HG03565 (cell line): ENCODE measurements around the gene IL2RG.

Source experiments
- ATAC-seq: cut with Tn5 transposase; IDR thresholded peaks from one replicate; pipeline ENCODE4 v1.9.1; 2021; ENCODE audit warnings: mild to moderate bottlenecking, moderate library complexity; ENCODE audit not compliant: unreplicated experiment

The IL2RG gene

DNA sequence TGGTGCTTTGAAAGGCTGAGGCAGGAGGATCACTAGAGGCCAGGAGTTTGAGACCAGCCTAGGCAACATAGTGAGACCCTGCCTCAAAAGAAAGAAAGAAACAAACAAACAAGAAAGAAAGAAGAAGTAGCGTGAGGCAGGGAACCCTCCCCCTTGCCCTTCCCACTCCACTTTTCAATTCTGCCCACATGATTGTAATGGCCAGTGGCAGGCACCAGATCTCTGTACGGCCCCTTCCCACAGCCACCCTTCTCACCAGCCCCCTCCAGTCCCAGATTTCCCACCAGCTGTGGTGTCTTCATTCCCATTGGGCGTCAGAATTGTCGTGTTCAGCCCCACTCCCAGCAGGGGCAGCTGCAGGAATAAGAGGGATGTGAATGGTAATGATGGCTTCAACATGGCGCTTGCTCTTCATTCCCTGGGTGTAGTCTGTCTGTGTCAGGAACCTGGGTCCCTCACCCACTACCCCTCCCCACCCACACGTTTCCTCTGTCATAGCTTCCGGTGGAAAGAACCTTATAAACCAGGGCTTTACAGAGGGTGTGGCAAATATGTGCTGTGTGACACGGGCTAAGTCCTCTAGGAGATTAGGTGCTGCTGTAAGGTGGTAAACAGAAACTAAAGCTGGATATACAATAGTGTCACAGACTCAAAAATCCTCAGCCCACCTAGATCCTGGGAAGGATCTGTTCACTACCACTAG is at the start of gene IL2RG:
TSS of gene IL2RG (minus strand) at position 437 of the 703 bp plus-strand sequence. CDS start at position 399, 38 bp downstream.
- peak; percentile 91 for ATAC-seq

DNA sequence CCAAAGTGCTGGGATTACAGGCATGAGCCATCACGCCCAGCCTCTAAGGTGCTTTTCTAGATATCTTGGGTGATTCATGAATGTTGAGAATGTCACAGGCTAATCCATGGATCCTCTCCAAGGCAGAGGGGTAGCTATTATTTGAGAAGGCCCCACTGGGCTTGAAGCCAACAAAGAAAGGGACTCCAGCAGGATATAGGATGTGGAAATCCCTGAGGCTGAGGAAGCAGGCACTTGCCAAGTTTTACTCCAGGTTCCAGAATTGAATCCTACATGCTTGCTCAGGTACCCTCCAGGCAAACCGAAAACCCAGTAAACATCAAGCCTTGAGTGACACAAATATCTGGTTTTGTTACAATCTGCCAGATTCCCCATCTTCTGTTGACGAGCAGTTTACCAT is 49.1 kb upstream of the IL2RG start:
- no peak for ATAC-seq

DNA sequence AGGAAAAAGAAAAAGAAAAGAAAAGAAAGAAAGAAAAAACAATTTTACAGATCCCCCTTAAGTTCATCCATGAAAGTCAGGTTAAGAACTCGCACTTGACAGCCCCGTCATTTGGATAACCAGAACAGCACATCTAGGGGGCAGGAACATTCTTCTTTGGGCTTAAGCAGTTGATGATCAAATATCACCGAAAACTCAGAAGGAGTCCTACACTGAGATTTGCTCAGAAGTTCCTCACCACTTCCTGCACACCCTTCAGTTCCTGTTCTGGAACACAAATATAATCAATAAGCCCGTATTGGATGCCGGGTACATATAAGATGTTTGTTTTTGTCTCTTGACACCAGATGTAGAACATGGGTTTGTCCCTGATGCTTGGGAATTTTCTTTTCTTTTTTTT is 48.0 kb upstream of the IL2RG start:
- ATAC-seq: no peak

DNA sequence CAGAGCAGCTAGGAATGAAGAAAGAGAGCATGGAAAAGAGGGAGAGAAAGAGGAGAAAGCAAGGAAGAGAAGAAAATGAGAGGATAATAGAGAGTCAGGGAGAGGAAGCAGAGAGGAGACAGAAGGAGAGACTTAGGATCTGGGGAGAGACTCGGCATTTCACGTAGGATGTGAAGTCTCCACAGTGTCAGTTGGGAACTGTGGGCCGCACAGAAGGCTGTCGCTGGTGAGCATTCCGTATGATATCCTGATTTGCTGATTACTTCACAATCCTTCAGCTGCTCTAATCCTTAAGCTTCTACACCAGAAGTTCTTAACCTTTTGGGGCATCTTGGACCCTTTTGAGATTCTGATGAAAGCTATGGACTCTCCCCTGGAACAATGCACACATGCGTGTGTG is 47.2 kb upstream of the IL2RG start:
- no peak for ATAC-seq

DNA sequence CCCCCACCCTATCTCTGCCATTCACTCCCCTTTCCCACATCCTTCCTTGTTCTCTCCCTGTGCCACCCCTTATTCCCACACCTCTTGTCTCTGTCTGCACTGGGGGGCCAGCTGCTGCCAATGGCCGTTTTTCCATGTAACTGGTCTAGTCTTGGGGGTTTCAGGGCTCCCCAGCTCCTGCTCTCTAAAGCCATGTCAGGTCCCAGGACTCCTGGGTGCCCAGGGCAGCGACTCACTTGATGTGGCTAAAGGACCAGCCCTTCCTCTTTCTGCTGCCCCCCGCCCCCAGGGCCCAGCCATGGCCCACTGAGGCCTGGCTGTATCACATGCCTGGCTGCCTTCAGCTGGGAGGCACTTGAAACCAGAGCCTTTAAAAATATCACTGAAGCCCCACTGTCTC is 43.3 kb upstream of the IL2RG start:
- no peak for ATAC-seq

DNA sequence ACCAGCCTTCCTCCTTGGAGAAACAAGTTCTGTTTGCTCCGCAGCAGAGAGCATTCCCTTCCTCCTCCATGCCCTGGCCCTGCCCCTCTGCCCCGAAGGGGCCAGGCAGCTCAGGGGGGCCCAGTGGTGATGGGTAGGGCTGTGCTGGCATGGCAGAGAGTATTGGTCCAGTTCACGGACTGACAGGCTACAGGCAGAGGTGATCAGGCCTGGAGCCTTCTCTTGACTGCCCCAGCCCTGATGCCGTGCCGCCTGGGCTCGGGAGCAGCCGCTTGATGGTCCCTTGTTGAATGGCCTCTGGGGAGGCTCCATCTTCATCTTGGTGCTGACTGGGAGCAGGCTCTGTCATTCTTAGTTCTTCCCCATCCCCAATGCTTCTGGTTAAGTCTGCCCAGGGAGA is 42.8 kb upstream of the IL2RG start:
- ATAC-seq: no peak

DNA sequence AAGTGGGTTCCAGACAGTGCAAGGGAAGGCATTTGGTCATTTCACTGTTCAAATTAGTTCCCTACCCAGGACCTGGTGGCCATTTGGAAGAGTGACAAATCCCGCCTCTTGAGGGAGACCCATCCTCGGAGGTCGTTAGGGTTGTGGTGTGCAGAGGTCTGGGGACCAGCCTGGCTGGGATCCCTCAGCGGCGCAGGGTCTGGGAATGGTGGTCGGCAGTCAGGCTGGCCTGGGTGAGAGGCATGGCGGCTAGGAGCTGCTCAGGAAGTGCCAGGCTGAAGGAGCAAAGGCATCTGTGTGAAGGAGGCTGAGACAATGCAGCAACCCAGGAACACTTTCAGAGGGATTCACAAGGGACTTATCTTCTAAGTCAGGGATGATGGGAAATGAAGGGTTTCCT is 40.0 kb upstream of the IL2RG start:
- ATAC-seq: no peak

DNA sequence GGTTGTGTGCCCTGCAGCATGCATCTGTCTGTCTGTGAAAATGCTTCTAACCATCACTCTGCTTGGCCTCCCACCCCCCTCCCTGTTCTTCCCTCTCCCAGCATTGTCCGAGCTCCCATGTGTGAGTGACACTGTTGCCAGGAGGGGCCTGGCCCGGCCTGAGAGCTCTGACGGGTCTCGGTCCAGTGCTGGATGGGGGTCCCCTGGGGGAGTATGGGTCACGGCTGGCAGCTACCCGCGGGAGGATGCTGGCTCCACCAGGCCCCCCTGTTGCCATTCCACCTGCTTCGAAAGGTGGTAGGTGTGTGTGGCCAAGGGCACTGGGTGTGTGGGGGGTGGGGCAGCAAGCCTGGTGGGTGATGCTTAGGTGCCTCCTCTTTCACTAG is 36.9 kb upstream of the IL2RG start:
- no peak for ATAC-seq

DNA sequence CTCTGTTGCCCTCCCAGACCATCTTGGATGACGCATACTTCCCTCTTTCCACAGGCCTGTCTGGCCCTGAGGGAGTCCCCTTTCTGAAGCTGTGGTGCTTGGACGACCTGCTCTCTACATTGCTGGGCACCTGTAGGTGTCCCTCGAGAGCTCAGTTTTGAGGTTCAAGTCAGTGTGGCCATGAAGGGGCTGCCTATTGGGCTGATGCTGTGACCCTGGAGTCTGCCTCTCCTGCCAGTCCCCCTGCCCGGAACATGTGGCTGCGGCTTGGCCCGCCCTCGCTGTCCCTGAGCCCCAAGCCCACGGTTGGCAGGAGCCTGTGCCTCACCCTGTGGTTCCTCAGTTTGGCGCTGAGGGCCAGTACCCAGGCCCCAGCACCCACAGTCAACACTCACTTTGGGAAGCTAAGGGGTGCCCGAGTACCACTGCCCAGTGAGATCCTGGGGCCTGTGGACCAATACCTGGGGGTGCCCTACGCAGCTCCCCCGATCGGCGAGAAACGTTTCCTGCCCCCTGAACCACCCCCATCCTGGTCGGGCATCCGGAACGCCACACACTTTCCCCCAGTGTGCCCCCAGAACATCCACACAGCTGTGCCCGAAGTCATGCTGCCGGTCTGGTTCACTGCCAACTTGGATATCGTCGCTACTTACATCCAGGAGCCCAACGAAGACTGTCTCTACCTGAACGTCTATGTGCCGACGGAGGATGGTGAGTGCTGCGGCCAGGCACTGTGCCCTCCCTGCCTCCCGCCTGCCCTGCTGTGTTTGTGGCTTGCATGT is 36.3 kb upstream of the IL2RG start:
- ATAC-seq: no peak

DNA sequence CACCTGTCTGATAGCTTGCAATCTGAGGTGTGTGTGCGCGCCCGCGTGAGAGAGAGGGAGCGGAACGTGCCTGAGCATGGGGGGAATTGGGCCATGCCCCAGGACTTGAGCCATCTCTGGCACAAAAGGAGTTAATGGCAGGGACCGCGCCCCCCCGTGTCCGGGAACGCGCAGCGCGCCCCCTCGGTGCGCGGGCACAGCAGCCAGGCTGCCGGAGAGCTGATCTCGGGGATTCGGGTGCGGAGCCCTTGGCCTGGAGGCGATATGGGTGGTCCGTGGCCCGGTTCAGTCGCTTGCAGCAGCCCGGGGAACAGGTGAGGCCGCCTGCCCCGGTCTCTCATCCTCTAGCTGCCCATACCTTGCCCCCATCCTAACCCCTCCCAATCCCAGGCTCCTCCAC is 33.3 kb upstream of the IL2RG start, which contains the start of gene NLGN3:
TSS of gene NLGN3 (plus strand) at position 191 of the 400 bp plus-strand sequence. CDS start 2,909 bp downstream, outside the sequence.
- ATAC-seq: no peak

DNA sequence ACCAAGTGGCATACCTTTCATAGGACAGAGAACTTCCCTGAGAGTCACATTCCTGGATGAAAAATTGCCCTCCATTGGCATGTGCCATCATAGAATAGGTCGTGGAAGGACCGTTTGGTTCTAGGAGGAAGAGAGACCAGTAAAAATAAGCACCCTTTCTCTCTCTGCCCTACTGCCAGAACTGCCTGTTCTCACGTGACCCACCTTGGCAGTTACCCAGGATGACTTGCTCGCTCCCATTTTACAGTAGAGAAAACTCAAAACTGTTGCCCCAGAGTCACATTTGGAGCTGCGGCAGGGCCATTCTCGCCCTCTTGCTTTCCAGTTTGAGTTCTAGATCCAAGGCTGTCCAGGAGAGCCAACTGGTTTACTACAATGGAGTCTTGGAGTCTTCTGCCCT is 32.1 kb upstream of the IL2RG start:
- ATAC-seq: no peak

DNA sequence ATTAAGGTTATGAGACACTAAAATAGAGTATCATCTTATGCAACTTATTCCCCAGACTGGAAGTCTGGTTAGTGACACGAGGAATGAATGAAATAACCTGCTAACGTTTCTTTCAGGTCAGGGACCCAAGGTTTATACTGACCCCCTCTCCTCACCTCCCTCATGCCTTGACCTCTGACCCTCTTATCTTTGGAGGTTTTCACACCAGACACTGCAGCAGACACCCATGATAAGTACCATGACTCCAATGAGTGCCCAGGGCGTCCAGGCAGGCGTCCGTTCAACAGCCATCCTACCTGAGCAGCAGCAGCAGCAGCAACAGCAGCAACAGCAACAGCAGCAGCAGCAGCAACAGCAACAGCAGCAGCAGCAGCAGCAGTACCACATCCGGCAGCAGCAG is 29.1 kb upstream of the IL2RG start:
- no peak for ATAC-seq

DNA sequence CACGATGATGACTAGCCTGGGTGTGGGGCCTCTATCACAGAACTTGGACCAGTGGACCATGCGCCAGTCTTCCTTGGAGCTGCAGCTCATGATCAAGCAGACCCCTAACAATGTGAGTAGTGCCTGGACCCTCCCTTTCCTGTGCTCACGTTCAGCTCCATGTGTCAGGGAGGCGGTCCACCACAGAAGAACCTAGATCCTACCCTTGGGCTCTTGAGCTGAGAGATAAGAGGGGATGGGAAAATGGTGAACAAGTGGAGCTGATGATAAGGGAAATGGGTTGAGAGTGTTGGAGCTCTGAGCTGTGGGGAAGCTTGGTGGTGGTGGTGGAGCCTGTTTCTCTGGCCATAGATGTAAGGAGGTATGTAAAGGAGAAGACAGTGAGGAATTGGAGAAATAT is 20.1 kb upstream of the IL2RG start:
- ATAC-seq: no peak

DNA sequence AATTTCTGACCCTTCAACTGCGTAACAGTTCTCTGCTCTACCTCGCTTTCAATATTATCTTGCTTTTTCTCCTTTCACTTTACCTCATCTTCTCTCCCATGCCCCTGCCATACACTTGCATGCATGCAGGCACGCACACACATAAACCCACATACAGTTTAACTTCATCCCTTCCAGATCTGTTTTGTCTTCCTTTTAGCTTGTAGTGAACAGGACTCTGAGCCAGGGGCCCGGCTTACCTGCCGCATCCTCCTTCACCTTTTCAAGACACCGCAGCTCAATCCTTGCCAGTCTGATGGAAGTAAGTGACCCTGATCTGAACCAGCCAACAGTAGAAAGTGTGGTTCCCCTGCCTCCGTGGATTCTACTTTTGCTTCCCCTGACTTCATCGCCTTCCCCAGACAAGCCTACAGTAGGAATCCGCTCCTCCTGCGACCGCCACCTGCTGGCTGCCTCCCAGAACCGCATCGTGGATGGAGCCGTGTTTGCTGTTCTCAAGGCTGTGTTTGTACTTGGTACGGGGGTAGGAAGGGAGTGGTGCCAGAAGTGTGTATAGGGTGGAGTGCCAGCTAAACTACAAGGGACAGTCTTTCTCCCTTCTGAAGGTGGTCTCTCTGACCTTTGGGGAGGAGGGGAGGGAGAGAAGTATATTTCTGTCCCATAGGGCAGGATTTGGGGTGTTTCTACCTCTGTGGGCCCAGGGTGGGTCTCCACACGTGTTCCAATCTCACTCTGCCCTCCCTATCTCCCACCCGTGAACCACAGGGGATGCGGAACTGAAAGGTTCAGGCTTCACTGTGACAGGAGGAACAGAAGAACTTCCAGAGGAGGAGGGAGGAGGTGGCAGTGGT is 17.8 kb upstream of the IL2RG start:
- no peak for ATAC-seq

DNA sequence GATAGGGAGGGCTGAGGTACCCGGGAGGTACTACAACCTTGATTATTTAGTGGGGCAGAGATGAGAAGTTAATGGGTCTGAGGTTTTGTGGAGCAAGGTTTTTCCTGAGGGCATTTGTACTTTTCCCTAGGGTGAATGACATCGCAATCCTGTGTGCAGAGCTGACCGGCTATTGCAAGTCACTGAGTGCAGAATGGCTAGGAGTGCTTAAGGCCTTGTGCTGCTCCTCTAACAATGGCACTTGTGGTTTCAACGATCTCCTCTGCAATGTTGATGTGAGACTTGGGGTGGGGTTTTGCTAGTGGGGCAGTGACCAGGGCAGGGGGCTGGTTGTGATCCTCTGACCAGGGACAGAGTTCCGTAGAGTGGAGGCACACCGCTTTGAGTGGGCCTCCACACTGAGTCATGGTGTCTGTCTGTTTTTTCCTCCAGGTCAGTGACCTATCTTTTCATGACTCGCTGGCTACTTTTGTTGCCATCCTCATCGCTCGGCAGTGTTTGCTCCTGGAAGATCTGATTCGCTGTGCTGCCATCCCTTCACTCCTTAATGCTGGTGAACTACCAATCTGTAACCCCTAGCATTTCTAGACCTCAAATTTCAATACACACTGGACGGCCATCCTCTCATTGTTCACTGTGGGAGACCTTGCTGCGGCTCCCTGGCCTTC is 16.9 kb upstream of the IL2RG start:
- ATAC-seq: no peak

DNA sequence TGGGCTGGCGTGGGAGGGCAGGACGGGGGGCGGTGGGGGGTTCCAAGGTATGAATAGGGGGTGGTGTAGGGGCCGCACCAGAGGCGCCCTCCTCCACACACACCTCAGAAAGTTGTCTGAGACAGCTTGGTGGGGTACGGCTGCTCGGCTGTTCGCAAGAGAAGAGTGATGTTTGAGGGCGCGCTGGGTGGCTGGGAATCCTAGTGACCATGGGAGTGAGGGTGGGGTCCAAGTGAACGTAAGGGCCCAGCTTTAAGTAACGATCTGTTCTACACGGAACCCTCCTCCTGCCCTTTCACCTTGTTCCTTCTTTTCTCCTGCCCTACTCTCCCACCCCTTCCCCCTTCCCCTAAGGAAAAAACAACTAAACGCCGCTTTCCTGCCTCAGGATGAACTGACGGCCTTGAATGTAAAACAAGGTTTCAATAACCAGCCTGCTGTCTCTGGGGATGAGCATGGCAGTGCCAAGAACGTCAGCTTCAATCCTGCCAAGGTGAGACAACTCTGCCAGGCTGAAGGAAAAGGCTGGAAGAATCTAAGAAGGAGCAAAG is 7.7 kb upstream of the IL2RG start:
- no peak for ATAC-seq

DNA sequence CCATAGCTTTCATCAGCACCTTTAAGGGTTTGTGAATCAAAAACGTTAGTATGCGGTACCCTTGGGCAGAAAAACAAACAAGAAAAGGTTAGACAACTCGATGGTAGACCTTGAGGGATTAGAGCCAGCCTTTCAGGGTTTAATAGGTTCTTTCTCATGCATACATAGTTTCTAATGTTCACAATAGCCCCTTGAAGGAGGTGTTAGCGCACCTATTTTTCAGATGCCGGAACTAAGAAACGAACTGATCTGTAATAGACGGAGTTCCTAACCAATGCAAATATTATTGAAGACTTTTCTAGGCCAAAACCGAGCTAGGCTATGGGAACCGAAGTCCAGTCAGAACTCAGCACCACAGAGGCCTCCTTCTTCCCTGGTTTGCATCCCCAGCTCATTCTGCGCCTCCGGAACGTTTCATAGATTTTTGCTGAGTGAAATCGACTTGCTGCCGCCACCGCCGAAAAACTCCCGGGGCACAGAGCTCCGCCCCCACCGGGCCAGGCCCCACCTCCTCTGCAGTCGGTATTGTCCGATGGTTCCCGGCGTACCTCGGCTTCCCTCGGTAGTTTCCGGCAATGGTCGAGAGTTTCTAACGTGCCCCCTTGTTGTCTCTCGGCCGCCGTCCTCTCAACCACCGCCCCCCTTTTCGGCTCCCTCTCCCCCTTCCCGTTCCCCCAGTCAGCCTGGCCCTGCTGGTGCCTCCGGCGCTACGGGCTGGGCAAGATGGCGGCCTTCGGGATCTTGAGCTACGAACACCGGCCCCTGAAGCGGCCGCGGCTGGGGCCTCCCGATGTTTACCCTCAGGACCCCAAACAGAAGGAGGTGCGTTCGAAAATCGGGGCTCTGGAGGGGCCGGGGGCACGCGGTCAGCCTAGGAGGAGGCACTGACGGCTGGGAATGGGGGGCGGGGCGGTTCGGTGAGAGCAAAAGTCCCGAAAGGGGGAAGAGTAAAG is 6.9 kb upstream of the IL2RG start, which contains the start of gene MED12:
TSS of gene MED12 (plus strand) at position 565 of the 953 bp plus-strand sequence. CDS start at position 724, 159 bp downstream.
- ATAC-seq: peak; percentile 92

DNA sequence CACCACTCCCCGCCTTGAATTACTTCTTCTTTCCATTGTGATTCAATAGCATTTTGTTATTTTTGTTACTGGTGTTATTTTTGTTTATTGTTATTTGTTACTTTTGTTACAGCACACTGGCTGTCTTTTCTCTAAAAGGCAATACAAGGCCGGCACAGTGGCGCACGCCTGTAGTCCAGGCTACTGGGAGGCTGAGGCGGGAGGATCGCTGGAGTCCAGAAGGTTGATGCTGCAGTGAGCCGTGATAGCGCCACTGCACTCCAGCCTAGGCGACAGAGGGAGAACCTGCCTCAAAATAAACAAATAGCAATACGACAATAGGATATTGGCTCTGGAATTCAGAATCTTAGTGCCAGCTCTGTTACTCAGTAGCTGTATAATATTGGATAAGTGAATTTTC is 6.0 kb upstream of the IL2RG start:
- no peak for ATAC-seq

DNA sequence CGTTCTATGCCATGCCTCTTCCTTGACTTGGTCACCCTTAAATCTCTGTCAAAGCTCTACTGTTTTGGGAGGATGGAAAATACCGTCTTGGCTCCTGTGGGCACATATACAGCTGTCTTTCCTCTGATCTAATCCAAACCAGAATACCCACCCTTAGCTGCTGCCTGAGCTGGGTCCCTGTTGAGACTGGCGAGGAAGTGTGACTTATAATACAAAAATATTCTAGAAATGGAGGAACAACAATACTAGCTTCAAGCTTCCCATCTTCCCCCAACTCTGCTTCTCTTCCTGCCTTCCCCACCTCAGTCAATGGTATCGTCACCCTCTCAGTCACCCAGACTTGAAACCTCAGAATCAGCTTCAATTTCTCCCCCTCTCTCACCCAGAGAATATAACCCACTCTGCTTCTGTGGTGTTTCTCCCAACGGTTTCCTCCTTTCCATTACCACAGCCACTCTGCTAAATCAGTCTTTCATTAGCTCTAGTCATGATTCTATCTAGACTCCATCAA is 599 bp upstream of the IL2RG start:
- no peak for ATAC-seq
